Ramos (cell line): Measurements from ENCODE around the gene TLK1.

Experiments used
- in situ Hi-C: fragments of 300-500 bp; cut with MboI; formaldehyde crosslinking; loops from one replicate; pipeline ENCODE4 v1.14.3; 2022; ENCODE audit warnings: low sequenced_read_pairs; ENCODE audit not compliant: unreplicated experiment

Gene TLK1

GRCh38 chr2:171018522-171018921 lies 142.2 kb downstream of the TLK1 start:
- in situ Hi-C loops = no loop called here

- in situ Hi-C loops = no loop called here
Observed at GRCh38 chr2:171016125-171016524, 144.6 kb downstream of the TLK1 start.

- in situ Hi-C loops = no loop called here
Observed at GRCh38 chr2:171013851-171014250, 146.8 kb downstream of the TLK1 start.

GRCh38 chr2:171009386-171009785 lies 151.3 kb downstream of the TLK1 start:
- in situ Hi-C loops = no loop called here

GRCh38 chr2:171008550-171009205 lies 152.0 kb downstream of the TLK1 start:
- in situ Hi-C loops = no loop called here

- in situ Hi-C loops = no loop called here
Observed at GRCh38 chr2:171004833-171005232, 155.9 kb downstream of the TLK1 start.

GRCh38 chr2:171004363-171004762 lies 156.3 kb downstream of the TLK1 start:
- in situ Hi-C loops = no loop called here

GRCh38 chr2:170999654-171000053 lies 161.0 kb downstream of the TLK1 start:
- in situ Hi-C loops = no loop called here

- in situ Hi-C loops = no loop called here
Observed at GRCh38 chr2:170997893-170998597, 162.6 kb downstream of the TLK1 start.

GRCh38 chr2:170996316-170996715 lies 164.4 kb downstream of the TLK1 start:
- in situ Hi-C loops = no loop called here

- in situ Hi-C loops = no loop called here
Observed at GRCh38 chr2:170991398-170992182, 169.1 kb downstream of the TLK1 start.

GRCh38 chr2:170986566-170987258 lies 174.0 kb downstream of the TLK1 start:
- in situ Hi-C loops = no loop called here

- in situ Hi-C loops = no loop called here
Observed at GRCh38 chr2:170985407-170985806, 175.3 kb downstream of the TLK1 start.

- in situ Hi-C loops = no loop called here
Observed at GRCh38 chr2:170984079-170984478, 176.6 kb downstream of the TLK1 start.

GRCh38 chr2:170975943-170976270 lies 184.8 kb downstream of the TLK1 start:
- in situ Hi-C loops = loop anchor here (10.0 kb wide), 1 partner anchor 449 kb away; no protein-coding TSS in a partner anchor

GRCh38 chr2:170975127-170975942 lies 185.4 kb downstream of the TLK1 start:
- in situ Hi-C loops = loop anchor here (10.0 kb wide), 1 partner anchor 449 kb away; no protein-coding TSS in a partner anchor

- in situ Hi-C loops = loop anchor here (10.0 to 25.0 kb wide), 2 partner anchors 450 to 1138 kb away; partner anchors contain the start of gene DLX2
Observed at GRCh38 chr2:170974304-170974993, 186.2 kb downstream of the TLK1 start.

GRCh38 chr2:170973492-170974303 lies 187.0 kb downstream of the TLK1 start:
- in situ Hi-C loops = loop anchor here (10.0 to 25.0 kb wide), 2 partner anchors 451 to 1139 kb away; partner anchors contain the start of gene DLX2
